Ishikawa (cell line): ENCODE results near the gene HK3.

Experiments
- CEBPB ChIP-seq: IDR thresholded peaks from 2 replicates; pipeline ENCODE4 v1.6.1; 2012
- CREB1 ChIP-seq: IDR thresholded peaks from 2 replicates; pipeline ENCODE4 v1.6.1; 2012; ENCODE audit warnings: low read depth
- EGR1 ChIP-seq: IDR thresholded peaks from 2 replicates; pipeline ENCODE4 v1.6.1; 2012
- EP300 ChIP-seq: IDR thresholded peaks from 2 replicates; pipeline ENCODE4 v1.6.1; 2012; ENCODE audit warnings: borderline replicate concordance
- FOXM1 ChIP-seq: IDR thresholded peaks from 2 replicates; pipeline ENCODE4 v1.6.1; 2012; ENCODE audit warnings: low read depth, borderline replicate concordance
- NFIC ChIP-seq: IDR thresholded peaks from 2 replicates; pipeline ENCODE4 v1.6.1; 2012
- RAD21 ChIP-seq: IDR thresholded peaks from 2 replicates; pipeline ENCODE4 v1.6.1; 2012; ENCODE audit warnings: low read depth
- REST ChIP-seq: IDR thresholded peaks from 2 replicates; pipeline ENCODE4 v1.6.1; 2012; ENCODE audit warnings: low read depth, mild to moderate bottlenecking
- TAF1 ChIP-seq: IDR thresholded peaks from 2 replicates; pipeline ENCODE4 v1.6.1; 2012; ENCODE audit warnings: low read depth, mild to moderate bottlenecking
- TCF12 ChIP-seq: IDR thresholded peaks from 2 replicates; pipeline ENCODE4 v1.6.1; 2012; ENCODE audit warnings: low read depth
- TEAD4 ChIP-seq: IDR thresholded peaks from 2 replicates; pipeline ENCODE4 v1.6.1; 2012
- YY1 ChIP-seq: IDR thresholded peaks from 2 replicates; pipeline ENCODE4 v1.6.1; 2012; ENCODE audit warnings: low read depth
- ZBTB7A ChIP-seq: IDR thresholded peaks from 2 replicates; pipeline ENCODE4 v1.6.1; 2012; ENCODE audit warnings: low read depth
- TF ChIP-seq, protein P1 (sequence below): IDR thresholded peaks from 2 replicates; pipeline ENCODE4 v1.6.1; 2012
- TF ChIP-seq, protein P2 (sequence below): IDR thresholded peaks from 2 replicates; pipeline ENCODE4 v1.6.1; 2012

Gene HK3

GRCh38 chr5:176874198-176874780 is 24.9 kb downstream of the HK3 start:
- TF ChIP-seq CEBPB = no peak
- no peak for TF ChIP-seq RAD21
- TF ChIP-seq REST = no peak
- no peak for TF ChIP-seq TEAD4
- TF ChIP-seq EGR1 = no peak
- TF ChIP-seq EP300 = no peak
- no peak for TF ChIP-seq TAF1
- no peak for TF ChIP-seq ZBTB7A
- no peak for TF ChIP-seq NFIC
- no peak for TF ChIP-seq CREB1
- TF ChIP-seq TCF12 = no peak
- TF ChIP-seq, protein P1, sequence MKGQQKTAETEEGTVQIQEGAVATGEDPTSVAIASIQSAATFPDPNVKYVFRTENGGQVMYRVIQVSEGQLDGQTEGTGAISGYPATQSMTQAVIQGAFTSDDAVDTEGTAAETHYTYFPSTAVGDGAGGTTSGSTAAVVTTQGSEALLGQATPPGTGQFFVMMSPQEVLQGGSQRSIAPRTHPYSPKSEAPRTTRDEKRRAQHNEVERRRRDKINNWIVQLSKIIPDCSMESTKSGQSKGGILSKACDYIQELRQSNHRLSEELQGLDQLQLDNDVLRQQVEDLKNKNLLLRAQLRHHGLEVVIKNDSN = no peak
- no peak for TF ChIP-seq FOXM1
- no peak for TF ChIP-seq YY1

- TF ChIP-seq, protein P1 = no peak
- no peak for TF ChIP-seq CREB1
Observed at GRCh38 chr5:176873541-176874172, 25.5 kb downstream of the HK3 start.

- no peak for TF ChIP-seq TEAD4
- TF ChIP-seq REST = no peak
- TF ChIP-seq CREB1 = peak; percentile 85
- TF ChIP-seq TCF12 = no peak
- TF ChIP-seq, protein P2, sequence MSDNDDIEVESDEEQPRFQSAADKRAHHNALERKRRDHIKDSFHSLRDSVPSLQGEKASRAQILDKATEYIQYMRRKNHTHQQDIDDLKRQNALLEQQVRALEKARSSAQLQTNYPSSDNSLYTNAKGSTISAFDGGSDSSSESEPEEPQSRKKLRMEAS = peak; percentile 41; the same call in 1 of the 2 replicates
- no peak for TF ChIP-seq FOXM1
- TF ChIP-seq EP300 = no peak
- no peak for TF ChIP-seq NFIC
- no peak for TF ChIP-seq ZBTB7A
- TF ChIP-seq RAD21 = peak; percentile 56; the same call in 1 of the 2 replicates
- TF ChIP-seq, protein P1 = peak; percentile 27; the same call in 1 of the 2 replicates
- no peak for TF ChIP-seq TAF1
- TF ChIP-seq CEBPB = no peak
- no peak for TF ChIP-seq EGR1
Observed at GRCh38 chr5:176870110-176870591, 29.0 kb downstream of the HK3 start.

DNA sequence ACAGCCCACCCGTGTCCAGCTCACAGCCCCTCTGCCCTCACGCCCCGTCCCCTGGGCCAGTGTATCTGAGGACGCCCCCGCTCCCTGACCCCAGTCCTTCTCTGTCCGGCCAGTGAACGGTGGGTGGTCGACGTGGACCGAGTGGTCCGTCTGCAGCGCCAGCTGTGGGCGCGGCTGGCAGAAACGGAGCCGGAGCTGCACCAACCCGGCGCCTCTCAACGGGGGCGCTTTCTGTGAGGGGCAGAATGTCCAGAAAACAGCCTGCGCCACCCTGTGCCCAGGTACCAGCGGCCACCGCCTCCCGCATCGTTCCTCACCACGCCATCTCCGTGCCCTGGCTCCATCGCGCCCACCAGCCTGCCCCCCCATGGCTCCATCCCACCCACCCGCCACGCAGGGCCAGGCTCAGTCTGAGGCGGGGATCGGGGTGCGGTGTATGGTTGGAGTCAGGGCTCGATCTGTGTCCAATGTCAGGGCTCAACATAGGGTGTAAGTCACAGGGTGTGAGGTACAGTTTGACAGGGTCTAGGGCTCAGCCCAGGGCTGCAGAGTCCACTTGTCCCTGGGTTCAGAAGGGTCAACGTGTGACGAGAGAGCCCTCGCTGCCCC is 29.5 kb downstream of the HK3 start:
- TF ChIP-seq CEBPB = no peak
- no peak for TF ChIP-seq ZBTB7A
- TF ChIP-seq TAF1 = no peak

- no peak for TF ChIP-seq RAD21
- no peak for TF ChIP-seq EGR1
- TF ChIP-seq REST = no peak
- TF ChIP-seq, protein P2 = no peak
- no peak for TF ChIP-seq TEAD4
- TF ChIP-seq NFIC = no peak
- no peak for TF ChIP-seq FOXM1
Observed at GRCh38 chr5:176868731-176869130, 30.4 kb downstream of the HK3 start.
